PC-9 (cell line): ENCODE measurements around the gene GPR12. TPM values are rescaled to one million over a fixed set of nuclear protein-coding genes. Genes with fewer than 3 reads are reported as not detected.

Source experiments
- BruUV-seq: library from RNA; stranded (reverse); fragments of 400-500 nt; replicated peaks from 2 replicates; lab custom pipeline; 2021; lab: Mats Ljungman, UMichigan
- CTCF ChIA-PET: fragments of 300-600 bp; sonication (Branson Sonifier 250); formaldehyde crosslinking; loops from one replicate; lab custom pipeline; 2022; ENCODE audit warnings: antibody characterized with exemption; lab: Charles Lee
- POLR2A ChIA-PET: fragments of 300-600 bp; sonication (Branson Sonifier 250); formaldehyde crosslinking; loops from one replicate; lab custom pipeline; 2022; ENCODE audit warnings: antibody characterized with exemption; ENCODE audit not compliant: unreplicated experiment; lab: Charles Lee
- DNase-seq, 2 experiments: peaks; one replicate each; pipeline versions ENCODE4 v3.0.0 to v3.0.0-alpha.2; 2015 to 2022; ENCODE audit warnings: mixed read lengths in 1 of 2
- H2AFZ ChIP-seq: fragments of 200-600 bp; sonication (generic); 2 replicates; pipeline ENCODE4 v1.8.1; 2017; ENCODE audit warnings: antibody characterized with exemption
- H3F3A ChIP-seq: fragments of 200-600 bp; sonication (generic); 2 replicates; pipeline ENCODE4 v1.8.1; 2017; ENCODE audit warnings: antibody characterized with exemption, mild to moderate bottlenecking, low read depth; ENCODE audit not compliant: insufficient read depth
- H3K27ac ChIP-seq: fragments of 200-600 bp; sonication (generic); 2 replicates; pipeline ENCODE4 v1.6.1; 2016; ENCODE audit warnings: mixed run types
- H3K27me3 ChIP-seq: fragments of 200-600 bp; sonication (generic); 2 replicates; pipeline ENCODE4 v1.6.1; 2016; ENCODE audit warnings: low read depth, mixed run types; ENCODE audit not compliant: insufficient read depth
- H3K36me3 ChIP-seq: fragments of 200-600 bp; sonication (generic); 2 replicates; pipeline ENCODE4 v1.6.1; 2016; ENCODE audit warnings: low read depth, mixed run types
- H3K4me1 ChIP-seq: fragments of 200-600 bp; sonication (generic); replicated peaks from 2 replicates; pipeline ENCODE4 v1.6.1; 2016; ENCODE audit warnings: mixed run types; ENCODE audit not compliant: insufficient read depth
- H3K4me2 ChIP-seq: fragments of 200-600 bp; sonication (generic); 2 replicates; pipeline ENCODE4 v1.6.1; 2017; ENCODE audit warnings: mixed run types
- H3K4me3 ChIP-seq: fragments of 200-600 bp; sonication (generic); 2 replicates; pipeline ENCODE4 v1.6.1; 2016; ENCODE audit warnings: mixed run types
- H3K79me2 ChIP-seq: fragments of 200-600 bp; sonication (generic); 2 replicates; pipeline ENCODE4 v1.6.1; 2017; ENCODE audit warnings: low read depth, mixed run types
- H3K9me2 ChIP-seq: fragments of 200-600 bp; sonication (generic); 2 replicates; pipeline ENCODE4 v1.8.1; 2017; ENCODE audit warnings: mild to moderate bottlenecking; ENCODE audit not compliant: insufficient read depth
- H3K9me3 ChIP-seq: fragments of 200-600 bp; sonication (generic); 2 replicates; pipeline ENCODE4 v1.8.1; 2016; ENCODE audit warnings: low read depth; ENCODE audit not compliant: insufficient read depth
- H4K20me1 ChIP-seq: fragments of 200-600 bp; sonication (generic); 2 replicates; pipeline ENCODE4 v1.8.1; 2017; ENCODE audit not compliant: insufficient read depth
- EZH2 ChIP-seq: fragments of 200-600 bp; sonication (generic); IDR thresholded peaks from 2 replicates; pipeline ENCODE4 v1.8.0; 2017; ENCODE audit warnings: antibody characterized with exemption, low read depth
- intact Hi-C: fragments of 100-400 bp; cut with micrococcal nuclease; formaldehyde crosslinking; loops from one replicate; pipeline ENCODE4 v1.10.0; 2022; ENCODE audit not compliant: unreplicated experiment
- total RNA-seq: library from RNA; stranded (reverse); gene quantifications from 2 replicates; pipeline ENCODE4 v1.2.3, GENCODE V29; 2021
- TF ChIP-seq, protein P1 (sequence below): fragments of 200-600 bp; sonication (generic); conservative IDR thresholded peaks from 2 replicates; pipeline ENCODE4 v1.6.1; 2017; ENCODE audit warnings: mixed run types, antibody characterized with exemption, mild to moderate bottlenecking, moderate library complexity

Gene GPR12
- total RNA-seq, 1 experiment from 2014 or later, result not detected

DNA sequence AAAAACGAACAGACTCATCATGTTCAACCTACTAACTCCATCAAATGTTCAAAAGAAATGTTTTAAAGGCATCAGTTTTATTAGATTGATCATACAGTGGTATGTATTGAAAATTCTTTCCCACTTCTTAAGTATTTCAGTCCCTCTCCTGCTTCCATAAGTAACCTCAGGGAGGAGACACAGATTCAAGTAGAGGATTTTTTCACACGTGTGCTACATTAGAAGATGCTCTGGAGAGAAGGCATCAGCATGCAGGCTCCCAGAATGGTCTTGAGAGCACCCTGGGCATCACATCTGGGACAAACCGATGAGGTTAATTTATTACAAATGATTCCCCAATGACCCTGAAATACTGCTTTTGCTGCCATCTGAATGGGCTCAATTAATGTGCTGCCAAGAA lies 3.6 kb downstream of the GPR12 start:
- Histone ChIP-seq H3K4me3 (no peak overlapping the region), H3K9me3 (no peaks in the 10 kb centered on the region), H3K27me3 (peaks cover 67% of the 10 kb centered on the region), H3K9me2 (no peaks in the 10 kb centered on the region), H3F3A (no peaks in the 10 kb centered on the region), H3K4me2 (no peak overlapping the region), H3K36me3 (no peaks in the 10 kb centered on the region), H3K27ac (no peak overlapping the region), H3K4me1 (no peaks in the 10 kb centered on the region), H2AFZ (no peak overlapping the region), H4K20me1 (no peaks in the 10 kb centered on the region), H3K79me2 (no peaks in the 10 kb centered on the region)
- ChIA-PET CTCF (no interaction called here), POLR2A (no interaction called here)
- DNase-seq, result no peak
- BruUV-seq, result no TSS peak
- no peak for TF ChIP-seq EZH2
- TF ChIP-seq, protein P1, sequence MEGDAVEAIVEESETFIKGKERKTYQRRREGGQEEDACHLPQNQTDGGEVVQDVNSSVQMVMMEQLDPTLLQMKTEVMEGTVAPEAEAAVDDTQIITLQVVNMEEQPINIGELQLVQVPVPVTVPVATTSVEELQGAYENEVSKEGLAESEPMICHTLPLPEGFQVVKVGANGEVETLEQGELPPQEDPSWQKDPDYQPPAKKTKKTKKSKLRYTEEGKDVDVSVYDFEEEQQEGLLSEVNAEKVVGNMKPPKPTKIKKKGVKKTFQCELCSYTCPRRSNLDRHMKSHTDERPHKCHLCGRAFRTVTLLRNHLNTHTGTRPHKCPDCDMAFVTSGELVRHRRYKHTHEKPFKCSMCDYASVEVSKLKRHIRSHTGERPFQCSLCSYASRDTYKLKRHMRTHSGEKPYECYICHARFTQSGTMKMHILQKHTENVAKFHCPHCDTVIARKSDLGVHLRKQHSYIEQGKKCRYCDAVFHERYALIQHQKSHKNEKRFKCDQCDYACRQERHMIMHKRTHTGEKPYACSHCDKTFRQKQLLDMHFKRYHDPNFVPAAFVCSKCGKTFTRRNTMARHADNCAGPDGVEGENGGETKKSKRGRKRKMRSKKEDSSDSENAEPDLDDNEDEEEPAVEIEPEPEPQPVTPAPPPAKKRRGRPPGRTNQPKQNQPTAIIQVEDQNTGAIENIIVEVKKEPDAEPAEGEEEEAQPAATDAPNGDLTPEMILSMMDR, result no peak
- intact Hi-C loops, result no loop called here

DNA sequence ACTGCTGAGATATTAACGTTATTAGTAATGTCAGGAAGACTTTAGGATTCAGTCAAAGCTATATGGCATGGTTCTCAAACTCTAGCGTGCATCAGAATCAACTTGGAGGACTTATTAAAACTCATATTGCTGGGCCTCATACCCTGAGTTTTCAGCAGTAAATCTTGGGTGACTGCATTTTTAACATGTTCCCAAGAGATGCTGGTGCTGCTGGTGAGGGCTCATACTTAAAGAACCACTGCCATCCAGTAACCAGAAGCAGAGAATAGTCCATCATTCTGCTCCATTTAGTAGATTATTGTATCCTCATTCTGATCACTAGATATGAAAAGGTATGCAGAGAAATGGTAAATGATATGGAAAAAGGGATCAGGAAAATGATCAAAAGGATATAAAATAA lies 7.9 kb downstream of the GPR12 start:
- Histone ChIP-seq H4K20me1 (no peaks in the 10 kb centered on the region), H3F3A (no peaks in the 10 kb centered on the region), H3K36me3 (no peaks in the 10 kb centered on the region), H3K9me2 (no peaks in the 10 kb centered on the region), H3K79me2 (no peaks in the 10 kb centered on the region), H3K27me3 (peaks cover 75% of the 10 kb centered on the region), H2AFZ (no peak overlapping the region), H3K27ac (no peak overlapping the region), H3K4me1 (no peaks in the 10 kb centered on the region), H3K4me3 (no peak overlapping the region), H3K9me3 (no peaks in the 10 kb centered on the region), H3K4me2 (no peak overlapping the region)
- no peak for TF ChIP-seq EZH2
- TF ChIP-seq, protein P1, result no peak
- intact Hi-C loops, result no loop called here
- ChIA-PET POLR2A (no interaction called here), CTCF (no interaction called here)
- DNase-seq, result no peak
- no TSS peak for BruUV-seq

DNA sequence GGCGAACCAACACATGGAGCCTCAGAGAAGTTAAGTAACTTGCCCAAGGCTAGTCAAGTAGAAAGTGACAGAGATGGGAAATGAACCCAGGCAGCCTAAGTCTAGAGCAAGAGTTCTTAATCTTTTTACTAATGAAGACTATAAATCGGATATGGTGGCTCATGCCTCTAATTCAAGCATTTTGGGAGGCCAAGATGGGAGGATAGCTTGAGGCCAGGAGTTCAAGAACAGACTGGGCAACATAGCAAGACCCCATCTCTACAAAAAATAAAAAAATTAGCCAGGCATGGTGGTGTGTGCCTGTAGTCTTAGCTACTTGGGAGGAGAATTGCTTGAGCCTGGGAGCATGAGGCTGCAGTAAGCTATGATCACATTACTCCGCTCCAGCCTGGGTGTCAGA lies 10.7 kb downstream of the GPR12 start:
- TF ChIP-seq, protein P1, result no peak
- no peak for TF ChIP-seq EZH2
- no peaks in the 10 kb centered on the region for H3K4me1 ChIP-seq
- no TSS peak for BruUV-seq
- H2AFZ ChIP-seq, result no peak overlapping the region
- no peaks in the 10 kb centered on the region for H3F3A ChIP-seq
- no peak for DNase-seq
- no peaks in the 10 kb centered on the region for H4K20me1 ChIP-seq
- H3K9me2 ChIP-seq, result no peaks in the 10 kb centered on the region
- intact Hi-C loops, result no loop called here
- no peaks in the 10 kb centered on the region for H3K79me2 ChIP-seq
- no peak overlapping the region for H3K4me3 ChIP-seq
- CTCF ChIA-PET, result no interaction called here
- no peak overlapping the region for H3K27ac ChIP-seq
- no peak overlapping the region for H3K4me2 ChIP-seq
- POLR2A ChIA-PET, result no interaction called here
- H3K9me3 ChIP-seq, result no peaks in the 10 kb centered on the region
- H3K27me3 ChIP-seq, result peaks cover 75% of the 10 kb centered on the region
- no peaks in the 10 kb centered on the region for H3K36me3 ChIP-seq
